MM.1S (cell line): ENCODE results near the gene PIP4K2A.

Source experiments
- CTCF ChIP-seq: fragments of 300-600 bp; sonication (generic); IDR thresholded peaks from 2 replicates; pipeline ENCODE4 v1.5.1; 2016; ENCODE audit warnings: antibody characterized with exemption, low read length, mixed read lengths
- EZH2 ChIP-seq: fragments of 300-600 bp; sonication (generic); optimal IDR thresholded peaks from 2 replicates; pipeline ENCODE3; 2017; ENCODE audit warnings: low read depth, mild to moderate bottlenecking, antibody characterized with exemption, low read length, mixed read lengths

GRCh38 chr10:22548344-22548743 lies 166.0 kb downstream of the PIP4K2A start:
- no peak for TF ChIP-seq CTCF
- TF ChIP-seq EZH2, result no peak
